ENCODE results near the gene SLC5A1.

SLC5A1 gene

DNA sequence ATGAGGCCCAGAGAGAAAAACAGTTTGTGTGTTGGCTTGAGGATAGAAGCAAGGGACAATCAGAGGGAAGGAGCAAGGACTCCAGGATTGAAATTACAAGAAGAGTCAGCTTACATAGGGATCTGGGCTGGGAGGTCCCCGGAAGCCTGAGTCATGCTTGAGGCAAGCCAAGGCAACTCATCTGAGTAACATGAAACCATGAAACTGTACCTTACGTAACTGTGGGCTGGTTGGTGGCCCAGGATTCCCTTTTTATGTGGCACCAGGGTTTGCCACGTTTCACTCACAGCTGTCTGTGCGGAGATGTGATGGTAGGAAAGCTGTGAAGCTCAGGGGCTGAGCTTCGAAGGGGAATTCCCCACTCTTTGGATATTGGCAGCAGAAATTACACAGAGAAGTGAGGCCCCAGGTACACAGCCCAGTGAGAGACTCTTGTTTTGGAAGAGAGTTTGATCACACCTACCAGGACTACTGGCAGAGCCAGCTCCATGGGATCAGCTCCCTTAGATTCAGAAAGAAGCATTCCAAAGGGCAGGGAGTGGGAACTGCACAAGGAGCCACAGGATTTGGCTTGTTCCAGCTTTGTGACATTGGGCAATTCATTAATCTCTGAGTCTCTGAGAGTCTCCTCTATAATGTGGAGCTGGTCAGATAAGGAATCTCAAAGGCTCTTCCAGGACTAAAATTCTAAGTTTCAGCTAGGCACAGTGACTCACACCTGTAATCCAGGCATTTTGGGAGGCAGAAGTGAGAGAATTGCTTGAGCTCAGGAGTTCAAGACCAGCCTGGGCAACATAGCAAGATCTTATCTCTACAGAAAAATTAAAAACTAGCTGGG is 7.8 kb downstream of the SLC5A1 start:
- in situ Hi-C loops (cut with MboI; ENCODE audit: low sequenced_read_pairs), result no loop called here

DNA sequence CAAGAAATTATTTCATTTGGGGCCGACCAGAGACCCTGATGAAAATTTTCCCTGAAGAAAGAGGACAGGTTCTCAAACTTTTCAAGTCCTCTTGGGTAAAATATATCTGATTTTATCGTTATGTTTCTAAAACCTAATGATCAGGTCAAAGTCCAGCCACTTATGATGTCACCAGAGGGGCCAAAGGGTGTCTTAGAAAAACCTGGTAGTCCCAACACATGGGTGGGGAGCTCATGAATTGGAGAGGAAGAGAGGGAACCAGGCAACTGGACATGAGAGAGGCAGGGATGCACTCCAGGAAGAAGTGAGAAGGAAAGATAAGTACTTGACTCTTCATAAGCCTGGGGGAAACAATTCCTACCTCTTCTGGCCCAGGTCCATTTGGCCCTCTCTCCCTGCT is 9.2 kb downstream of the SLC5A1 start:
- in situ Hi-C loops (cut with MboI; ENCODE audit: low sequenced_read_pairs), result no loop called here

DNA sequence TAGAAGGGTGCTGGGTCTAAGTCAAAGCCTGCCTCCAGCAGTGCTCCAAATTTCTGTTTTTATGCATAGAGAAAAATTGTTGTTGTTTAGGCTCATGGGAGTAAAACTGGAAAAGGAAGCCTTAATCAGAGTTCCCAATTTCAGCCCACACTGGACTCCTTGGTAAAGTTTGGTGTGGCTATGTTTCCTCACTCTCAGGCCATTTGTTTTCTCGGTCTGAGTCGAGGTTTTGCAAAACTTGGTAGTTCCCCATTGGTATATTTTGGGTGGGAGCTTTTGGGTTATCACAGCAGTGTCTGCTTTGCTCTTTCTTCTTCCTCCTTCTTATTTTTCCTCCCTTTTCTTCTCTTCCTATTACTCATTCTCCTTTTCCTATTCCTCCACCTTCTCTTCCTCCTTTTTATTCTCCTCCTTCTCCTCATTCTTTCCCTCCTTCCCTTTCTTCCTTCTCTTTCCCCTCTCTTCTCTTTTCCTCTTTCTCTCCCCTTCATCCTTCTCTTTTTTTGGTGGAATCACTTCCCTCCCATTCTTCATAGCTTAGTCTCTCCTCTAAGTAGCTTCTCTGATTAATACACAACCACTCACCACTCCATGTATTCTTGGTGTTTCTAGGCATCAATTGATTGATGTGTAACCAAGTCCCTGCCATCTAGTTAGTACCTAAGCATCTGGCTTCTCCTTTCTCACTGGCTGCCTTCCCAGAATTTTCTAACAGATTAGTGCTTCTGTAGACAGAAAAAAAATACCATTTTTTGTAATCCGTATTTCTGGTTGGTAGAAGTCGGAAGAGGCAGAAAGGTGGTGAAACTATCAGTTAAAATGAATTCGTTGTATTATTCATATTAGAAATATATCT is 10.1 kb downstream of the SLC5A1 start:
- in situ Hi-C loops (cut with MboI; ENCODE audit: low sequenced_read_pairs), result no loop called here

DNA sequence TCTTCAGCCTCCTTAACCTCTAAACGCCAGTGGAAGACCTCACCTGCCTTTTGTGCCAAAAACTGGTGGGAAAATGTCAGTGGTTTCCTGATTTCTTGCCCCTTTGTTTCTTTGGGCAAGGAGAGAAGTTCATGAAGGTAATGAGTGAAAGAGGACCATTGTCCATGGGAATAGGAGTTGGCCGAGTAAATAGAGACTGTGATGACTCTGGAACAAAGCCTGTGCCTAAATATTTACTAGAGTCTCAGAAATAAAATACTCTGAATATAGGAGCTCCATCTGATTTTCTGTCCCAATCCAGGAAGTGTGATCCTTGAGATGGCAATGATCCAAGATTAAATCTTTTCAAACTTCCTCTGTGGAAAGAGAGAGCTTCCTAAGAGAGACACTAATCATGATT is 12.0 kb downstream of the SLC5A1 start:
- in situ Hi-C loops (cut with MboI; ENCODE audit: low sequenced_read_pairs), result no loop called here

DNA sequence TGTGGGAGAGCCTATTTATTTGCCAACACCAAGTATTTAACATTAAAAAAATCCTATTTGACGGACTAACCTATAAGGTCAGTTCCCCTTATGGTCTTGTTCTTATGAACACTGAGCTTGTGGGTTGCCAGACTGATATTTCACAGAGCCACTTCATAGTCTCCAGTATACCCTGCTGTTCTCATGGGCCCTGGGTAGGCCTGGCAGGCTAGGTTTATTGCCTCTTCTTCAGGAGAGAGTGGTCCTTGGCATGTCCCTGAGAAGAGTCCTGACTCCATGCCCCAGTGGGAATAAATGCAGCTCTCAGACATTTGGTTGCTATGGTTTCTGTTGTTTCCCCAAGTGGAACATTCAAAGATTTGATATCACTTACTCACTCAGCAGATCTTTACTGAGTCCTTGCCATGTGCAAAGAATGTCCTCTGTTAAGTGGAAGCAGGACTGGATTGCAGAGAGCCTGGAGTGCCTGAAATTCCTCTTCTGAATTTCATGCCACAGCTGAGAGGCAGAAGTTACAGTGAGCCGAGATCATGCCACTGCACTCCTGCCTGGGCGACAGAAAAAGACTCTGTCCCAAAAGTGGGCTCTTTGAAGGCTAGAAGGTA is 15.7 kb downstream of the SLC5A1 start:
- in situ Hi-C loops (cut with MboI; ENCODE audit: low sequenced_read_pairs), result no loop called here

GRCh38 chr22:32059426-32059825 is 16.4 kb downstream of the SLC5A1 start:
- in situ Hi-C loops (cut with MboI; ENCODE audit: low sequenced_read_pairs), result no loop called here

- in situ Hi-C loops (cut with MboI; ENCODE audit: low sequenced_read_pairs), result no loop called here
Measured at GRCh38 chr22:32063701-32064100, 20.6 kb downstream of the SLC5A1 start.

DNA sequence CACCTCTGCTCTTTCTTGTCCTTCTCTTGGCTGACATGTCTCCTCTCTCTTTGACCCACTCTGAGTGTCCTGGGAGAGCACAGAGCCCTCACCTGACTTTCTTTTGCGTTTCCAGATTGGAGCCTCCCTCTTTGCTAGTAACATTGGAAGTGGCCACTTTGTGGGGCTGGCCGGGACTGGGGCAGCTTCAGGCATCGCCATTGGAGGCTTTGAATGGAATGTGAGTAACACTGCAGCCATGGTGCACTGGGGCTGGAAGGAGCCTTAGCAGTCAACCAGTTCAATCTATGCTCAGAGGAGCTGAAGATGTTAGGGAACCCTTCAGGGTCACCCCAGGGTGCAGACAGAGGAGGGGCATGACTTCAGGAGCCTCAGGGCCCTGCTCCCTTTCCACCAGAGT is 23.8 kb downstream of the SLC5A1 start:
- in situ Hi-C loops (cut with MboI; ENCODE audit: low sequenced_read_pairs), result no loop called here

DNA sequence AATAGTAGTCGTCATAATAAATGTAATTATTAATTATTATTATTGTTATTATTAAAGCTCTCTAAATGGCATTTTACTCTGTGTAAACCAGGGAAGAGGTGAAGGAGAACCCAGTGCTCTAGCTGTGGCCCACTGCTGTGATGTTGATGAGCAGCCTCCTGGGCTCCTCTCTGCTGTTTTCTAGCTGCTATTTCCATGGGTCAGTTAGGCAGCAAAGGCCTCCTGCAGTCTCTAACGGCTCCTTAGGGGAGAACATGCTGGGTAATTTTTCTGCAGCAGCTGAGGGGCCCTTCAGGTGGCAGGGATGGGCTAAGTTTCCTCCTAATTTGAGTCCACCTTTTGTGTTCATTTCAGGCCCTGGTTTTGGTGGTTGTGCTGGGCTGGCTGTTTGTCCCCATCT is 24.6 kb downstream of the SLC5A1 start:
- in situ Hi-C loops (cut with MboI; ENCODE audit: low sequenced_read_pairs), result no loop called here

DNA sequence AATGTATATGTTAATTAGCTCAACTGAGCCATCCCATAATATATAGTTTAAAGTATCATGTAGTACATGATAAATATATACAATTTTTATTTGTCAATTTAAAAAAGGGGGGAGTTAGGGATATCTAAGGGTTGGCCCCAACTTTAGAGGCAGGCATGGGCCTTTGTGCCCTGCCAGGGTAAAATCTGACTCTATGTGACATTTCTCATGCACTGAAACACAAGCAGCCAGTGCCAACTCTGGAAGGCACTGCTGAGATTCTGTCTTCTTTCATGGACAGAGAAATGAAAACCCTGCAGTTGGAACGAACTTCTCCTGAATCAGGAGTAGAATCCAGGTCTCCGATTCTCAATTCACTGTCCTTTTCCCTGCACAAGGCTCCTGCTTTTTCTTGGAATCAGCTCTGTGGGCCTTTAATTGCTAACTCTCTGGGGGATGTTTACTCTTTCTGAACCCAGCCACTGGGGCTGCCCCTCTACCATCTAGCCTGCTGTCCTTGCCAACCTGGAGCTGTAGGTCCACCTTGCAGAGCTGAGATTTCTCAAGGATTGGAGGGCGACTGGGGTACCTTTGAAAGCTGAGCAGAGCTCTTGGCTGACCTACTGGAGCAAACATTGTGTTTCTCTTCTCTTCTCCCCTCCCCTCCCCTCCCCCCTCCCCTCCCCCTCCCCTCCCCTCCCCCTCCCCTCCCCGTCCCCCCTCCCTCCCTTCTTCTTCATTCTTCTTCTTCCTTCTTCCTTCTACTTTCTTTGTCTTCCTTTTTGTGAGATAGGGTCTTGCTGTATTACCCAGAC is 26.7 kb downstream of the SLC5A1 start:
- in situ Hi-C loops (cut with MboI; ENCODE audit: low sequenced_read_pairs), result no loop called here

DNA sequence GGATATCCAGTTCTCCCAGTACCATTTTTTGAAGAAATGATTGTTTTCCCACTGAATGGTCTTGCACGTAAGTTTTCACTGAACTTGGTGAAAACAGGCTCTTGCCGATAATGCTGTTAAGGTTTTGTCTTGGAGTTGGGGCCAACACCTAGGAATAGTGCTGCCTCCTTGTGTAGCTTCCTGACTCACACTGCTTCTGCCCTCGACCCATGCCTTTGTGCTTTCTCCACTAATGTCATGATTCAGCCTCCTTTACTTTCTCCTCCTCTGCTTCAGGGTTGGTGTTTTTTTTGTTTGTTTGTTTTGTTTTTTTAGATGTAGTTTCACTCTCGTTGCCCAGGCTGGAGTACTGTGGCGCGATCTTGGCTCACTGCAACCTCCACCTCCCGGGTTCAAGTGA is 30.2 kb downstream of the SLC5A1 start:
- in situ Hi-C loops (cut with MboI; ENCODE audit: low sequenced_read_pairs), result no loop called here

DNA sequence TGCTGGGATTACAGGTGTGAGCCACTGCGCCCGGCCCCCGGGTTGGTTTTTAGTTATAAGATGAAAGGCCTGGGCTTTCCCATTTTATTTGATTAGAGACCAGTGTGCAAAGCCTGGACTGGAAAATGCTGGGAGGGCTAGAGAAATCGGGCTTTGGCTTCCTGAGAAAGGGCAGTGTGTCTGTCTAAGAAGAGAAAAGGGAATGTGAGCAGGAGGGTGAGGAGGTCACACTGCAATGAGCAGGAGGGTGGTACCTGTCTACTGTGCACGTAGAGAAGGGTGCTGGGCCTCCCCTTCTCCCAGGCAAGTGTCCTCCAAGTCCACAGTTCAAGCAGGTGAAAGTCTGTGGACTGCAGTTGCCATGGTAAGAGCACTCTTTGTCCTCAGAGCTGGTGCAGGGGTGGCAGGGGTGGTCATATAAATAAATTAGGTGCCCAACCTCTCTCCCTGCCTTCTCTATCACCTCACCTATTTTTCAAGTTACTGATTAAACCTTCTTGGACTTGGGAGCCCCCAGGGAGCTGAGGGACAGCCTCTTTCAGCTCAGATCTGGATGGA is 30.8 kb downstream of the SLC5A1 start:
- in situ Hi-C loops (cut with MboI; ENCODE audit: low sequenced_read_pairs), result no loop called here

GRCh38 chr22:32075997-32076760 is 33.1 kb downstream of the SLC5A1 start:
- in situ Hi-C loops (cut with MboI; ENCODE audit: low sequenced_read_pairs), result no loop called here

GRCh38 chr22:32076761-32077084 is 33.7 kb downstream of the SLC5A1 start:
- in situ Hi-C loops (cut with MboI; ENCODE audit: low sequenced_read_pairs), result no loop called here

DNA sequence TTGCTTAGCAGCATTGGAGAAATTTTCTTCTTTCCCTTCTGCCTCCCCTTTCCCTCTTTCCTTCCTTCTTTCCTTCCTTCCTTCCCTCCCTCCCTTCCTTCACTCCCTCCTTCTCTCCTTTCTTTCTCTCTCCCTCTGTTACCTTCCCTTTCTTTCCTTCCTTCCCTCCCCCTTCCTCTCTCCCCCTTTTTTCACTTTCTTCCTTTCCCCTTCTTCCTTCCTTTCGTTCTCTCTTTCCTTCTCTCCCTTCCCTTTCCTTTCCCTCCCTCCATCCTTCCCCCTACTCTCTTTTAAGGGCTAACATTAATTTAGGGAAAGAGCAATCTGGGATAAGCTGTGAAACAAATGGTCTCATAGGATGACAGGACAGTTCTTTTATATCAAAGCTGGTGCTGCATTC is 34.1 kb downstream of the SLC5A1 start:
- in situ Hi-C loops (cut with MboI; ENCODE audit: low sequenced_read_pairs), result no loop called here

DNA sequence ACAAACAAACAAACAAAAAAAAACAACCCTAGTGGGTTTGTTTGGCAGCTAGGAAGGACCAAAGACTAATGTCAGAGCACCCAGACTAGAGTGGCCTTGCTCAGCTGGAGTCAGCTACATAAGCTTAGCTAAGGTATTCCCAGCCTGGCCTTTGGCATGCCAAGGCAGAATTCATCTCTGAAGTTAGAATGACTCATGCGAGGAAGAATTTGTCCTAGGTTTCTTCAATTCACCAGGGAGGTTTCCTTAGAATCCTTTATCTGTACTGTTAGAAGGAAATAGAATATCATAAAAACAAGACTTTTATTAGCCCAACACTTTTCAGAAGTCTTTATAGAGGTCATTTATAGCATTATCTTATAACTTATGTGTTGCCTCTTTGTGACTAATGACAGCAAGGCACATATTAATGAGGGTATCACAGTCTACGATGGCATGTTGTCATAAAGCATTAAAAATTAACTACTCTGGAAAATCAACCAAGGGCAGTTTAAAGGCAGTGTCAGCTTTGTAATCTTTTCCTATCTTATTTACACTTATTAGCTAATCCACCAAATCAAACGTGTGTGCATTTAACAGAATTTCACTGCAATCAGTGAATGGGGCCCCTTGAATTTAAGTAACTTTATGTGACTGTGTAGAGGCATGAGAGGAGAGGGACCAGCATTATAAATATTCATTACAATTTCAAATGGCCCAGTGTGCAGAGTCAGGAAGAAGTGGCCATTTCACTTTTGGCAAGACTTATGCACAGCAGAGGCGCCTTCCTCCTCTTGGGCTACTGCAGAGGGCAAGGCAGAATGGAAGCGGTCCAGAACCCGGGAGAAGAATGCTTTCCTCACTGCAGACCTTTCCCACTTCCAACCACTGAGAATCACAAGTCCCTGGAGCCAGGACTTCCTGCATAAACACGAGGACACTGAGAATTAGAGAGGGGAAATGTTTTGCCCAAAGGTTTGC is 36.3 kb downstream of the SLC5A1 start:
- in situ Hi-C loops (cut with MboI; ENCODE audit: low sequenced_read_pairs), result loop anchor here (10.0 kb wide), 1 partner anchor 105 kb away; no protein-coding TSS in a partner anchor

DNA sequence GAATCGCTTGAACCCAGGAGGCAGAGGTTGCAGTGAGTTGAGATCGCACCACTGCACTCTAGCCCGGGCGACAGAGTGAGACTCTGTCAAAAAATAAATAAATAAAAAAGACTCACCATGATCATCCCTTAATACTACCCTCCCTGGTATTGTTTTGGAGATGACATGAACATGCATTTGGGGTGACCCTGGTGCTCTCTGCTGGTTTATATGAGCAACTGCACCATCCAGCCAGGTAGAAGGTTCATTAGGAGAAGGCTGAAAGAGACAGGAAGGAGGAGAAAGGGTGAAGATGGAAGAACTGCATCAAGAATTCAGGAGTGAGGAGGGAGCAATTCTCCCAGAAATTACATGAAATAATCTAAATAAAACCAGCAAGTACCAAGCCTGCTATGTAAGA is 37.8 kb downstream of the SLC5A1 start:
- in situ Hi-C loops (cut with MboI; ENCODE audit: low sequenced_read_pairs), result loop anchor here (10.0 kb wide), 1 partner anchor 106 kb away; no protein-coding TSS in a partner anchor

DNA sequence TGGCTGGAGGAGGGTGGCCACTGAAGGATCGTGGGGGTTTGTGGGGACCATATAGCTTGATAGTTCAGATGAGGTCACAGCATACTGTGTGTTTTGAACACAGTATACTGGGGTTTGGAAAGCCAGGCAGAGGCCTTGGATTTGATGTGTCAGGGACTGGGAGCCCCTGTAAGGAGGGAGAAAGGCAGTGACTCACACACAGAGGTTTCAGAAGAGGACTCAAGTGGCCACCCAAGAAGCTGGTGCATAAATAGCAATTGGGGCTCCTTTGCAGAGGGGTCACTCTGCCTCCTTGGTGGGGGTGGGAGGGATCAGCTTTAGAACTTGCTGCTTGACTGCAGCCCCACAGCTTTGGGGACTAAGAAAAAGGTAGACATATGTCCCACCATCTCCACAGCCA is 39.3 kb downstream of the SLC5A1 start:
- in situ Hi-C loops (cut with MboI; ENCODE audit: low sequenced_read_pairs), result loop anchor here (10.0 kb wide), 1 partner anchor 108 kb away; no protein-coding TSS in a partner anchor

DNA sequence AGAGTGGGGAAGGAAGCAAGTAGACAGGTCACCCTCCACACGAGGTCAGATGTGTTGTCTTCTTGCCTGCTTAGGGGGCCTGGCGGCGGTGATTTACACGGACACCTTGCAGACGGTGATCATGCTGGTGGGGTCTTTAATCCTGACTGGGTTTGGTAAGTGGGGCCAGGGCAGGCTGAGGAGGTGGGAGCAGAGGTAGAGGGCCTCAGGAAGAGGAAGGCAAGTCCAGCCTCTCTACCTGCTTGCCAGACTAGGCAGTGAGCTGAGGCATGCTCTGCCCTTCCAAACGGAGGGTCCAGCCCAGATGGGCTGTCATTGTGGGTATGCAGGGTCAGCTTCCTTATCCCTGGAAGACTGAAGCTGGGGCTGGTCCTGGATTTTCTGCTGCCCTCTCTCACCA is 39.9 kb downstream of the SLC5A1 start:
- in situ Hi-C loops (cut with MboI; ENCODE audit: low sequenced_read_pairs), result loop anchor here (10.0 kb wide), 1 partner anchor 108 kb away; no protein-coding TSS in a partner anchor

Data from HL-60/S4 (cell line).